T-cell (primary cell): ENCODE data around the gene EGR2. TPM values are rescaled to one million over a fixed set of nuclear protein-coding genes. Genes with fewer than 3 reads are reported as not detected.

Experiments
- ATAC-seq, 4 experiments: fragments of 200-7000 bp in 3 of 4; fragments of 150-1000 bp in 1 of 4; cut with Tn5 transposase; replicated peaks in 1 of 4; 1 replicate in 3 of 4; 2 replicates in 1 of 4; pipeline ENCODE4 v1.10.0; 2021; ENCODE audit warnings: moderate library complexity in 3 of 4, mild to moderate bottlenecking in 2 of 4, moderate number of reproducible peaks in 1 of 4
- CTCF ChIA-PET, 2 donors: fragments of 300-600 bp; sonication (Branson Sonifier 250); formaldehyde crosslinking; loops; one replicate each; lab custom pipeline; 2022; ENCODE audit warnings: antibody characterized with exemption in 2 of 2; lab: Charles Lee
- POLR2A ChIA-PET, 2 donors: fragments of 300-600 bp; sonication (Branson Sonifier 250); formaldehyde crosslinking; loops; one replicate each; lab custom pipeline; 2022; ENCODE audit warnings: antibody characterized with exemption in 2 of 2; lab: Charles Lee
- DNase-seq, 35 experiments: peaks; one replicate each; pipeline versions ENCODE4 v3.0.0 to v3.0.0-alpha.2; 2013 to 2023
- H3K27ac ChIP-seq: one replicate; pipeline ENCODE4 v1.5.1; 2013; ENCODE audit warnings: low read length
- H3K27me3 ChIP-seq, 2 experiments: replicated peaks in 1 of 2; 1 replicate in 1 of 2; 2 replicates in 1 of 2; pipeline versions ENCODE4 v1.6.1 to v1.7.0; 2013; ENCODE audit warnings: low read length in 1 of 2, mixed read lengths in 1 of 2; ENCODE audit not compliant: control insufficient read depth in 2 of 2, insufficient read depth in 2 of 2; ENCODE audit errors: extremely low read depth in 1 of 2
- H3K36me3 ChIP-seq, 2 donors: 1 replicate in 1 of 2; 2 replicates in 1 of 2; pipeline versions ENCODE4 v1.6.1 to v1.7.0; 2013; ENCODE audit warnings: low read length in 1 of 2; ENCODE audit not compliant: control insufficient read depth in 2 of 2, insufficient read depth in 1 of 2; ENCODE audit errors: extremely low read depth in 1 of 2
- H3K4me1 ChIP-seq, 2 experiments: 1 replicate in 1 of 2; 2 replicates in 1 of 2; pipeline versions ENCODE4 v1.6.1 to v1.7.0; 2013; ENCODE audit warnings: low read length in 2 of 2, mixed read lengths in 1 of 2; ENCODE audit not compliant: insufficient read depth in 2 of 2, control insufficient read depth in 1 of 2; ENCODE audit errors: extremely low read depth in 1 of 2
- H3K4me3 ChIP-seq, 2 donors: 1 replicate in 1 of 2; 2 replicates in 1 of 2; pipeline versions ENCODE4 v1.5.1 to v1.7.0; 2013; ENCODE audit warnings: mild to moderate bottlenecking in 2 of 2, low read length in 1 of 2, moderate library complexity in 1 of 2; ENCODE audit not compliant: control insufficient read depth in 1 of 2; ENCODE audit errors: extremely low read depth in 1 of 2
- H3K9me3 ChIP-seq: 2 replicates; pipeline ENCODE4 v1.7.0; 2013
- H3K27ac Mint-ChIP-seq, 2 donors: one replicate each; pipeline ENCODE4 v1.8.0; 2020 to 2021; ENCODE audit warnings: mild to moderate bottlenecking in 2 of 2, mixed read lengths in 2 of 2
- H3K27me3 Mint-ChIP-seq, 2 donors: one replicate each; pipeline ENCODE4 v1.8.0; 2021 to 2022; ENCODE audit warnings: mixed read lengths in 2 of 2
- H3K36me3 Mint-ChIP-seq: one replicate; pipeline ENCODE4 v1.8.0; 2021; ENCODE audit warnings: mixed read lengths
- H3K4me1 Mint-ChIP-seq, 3 donors: one replicate each; pipeline ENCODE4 v1.8.0; 2020 to 2022; ENCODE audit warnings: mixed read lengths in 3 of 3, mild to moderate bottlenecking in 1 of 3
- H3K4me3 Mint-ChIP-seq, 3 donors: one replicate each; pipeline ENCODE4 v1.8.0; 2020 to 2022; ENCODE audit warnings: mild to moderate bottlenecking in 3 of 3, mixed read lengths in 3 of 3, moderate library complexity in 3 of 3
- H3K9me3 Mint-ChIP-seq, 3 donors: one replicate each; pipeline ENCODE4 v1.8.0; 2020 to 2022; ENCODE audit warnings: mixed read lengths in 3 of 3
- WGBS: methylation state at CpG from one replicate; pipeline ENCODE4 v1.1.5; 2013; ENCODE audit warnings: missing lambda C conversion rate; ENCODE audit not compliant: insufficient coverage; 5-methylcytosine and 5-hydroxymethylcytosine counted together
- total RNA-seq, 35 experiments: library from RNA in 6 of 35; stranded (reverse) in 6 of 35; fragments of 120-200 nt in 1 of 35; gene quantifications; one replicate each; pipeline versions ENCODE4 v1.2.1 to v1.2.4 and lab custom pipeline; 2013 to 2026

Gene EGR2
- total RNA-seq, 5 donors from 2014 or later (not counting 1 experiment from before 2014, with no cell fraction given) = 0.90 to 2.7 (median 2.5) TPM

- WGBS = under 1% methylated on average over 49 of the region's 49 CpGs
- H3K4me3 ChIP-seq = peak overlapping the region; percentile 57 to 86
- H3K4me1 Mint-ChIP-seq = peaks cover 42 to 52% (median 46%) of the 10 kb centered on the region in 3 donors
These were observed 1.1 kb upstream of the EGR2 start for GRCh38 chr10:62817121-62817765.

GRCh38 chr10:62816076-62816330 lies 163 bp downstream of the EGR2 start:
- H3K27ac Mint-ChIP-seq = peak overlapping the region in 1 of 2 donors; percentile 93
- peaks cover 18 to 43% of the 10 kb centered on the region in 2 donors for H3K27me3 Mint-ChIP-seq
- 0% methylated on average over 1 of the region's 2 CpGs for WGBS

More at GRCh38 chr10:62817121-62817765, 1.1 kb upstream of the EGR2 start:
- CTCF ChIA-PET = interaction anchor here (0.5 to 4.5 kb wide), 46 partner anchors 11 to 552 kb away, joined by 3 to 97 read pairs (median 5); partner anchors contain the start of genes ADO (in 1 of the 2) and NRBF2 (in 1 of the 2)
- Histone ChIP-seq H3K27ac (peak overlapping the region; percentile 65), H3K27me3 (peaks cover 9 to 47% of the 10 kb centered on the region in 2 experiments), H3K36me3 (no peaks in the 10 kb centered on the region), H3K4me1 (peaks cover 14 to 47% of the 10 kb centered on the region in 2 experiments), H3K9me3 (no peaks in the 10 kb centered on the region)
- no peaks in the 10 kb centered on the region for H3K9me3 Mint-ChIP-seq
- POLR2A ChIA-PET = interaction anchor here (0.5 to 1.6 kb wide), 11 partner anchors 10 to 982 kb away, joined by 3 to 8 read pairs (median 4); no protein-coding TSS in a partner anchor
- peaks cover 23 to 44% of the 10 kb centered on the region in 2 donors for H3K27me3 Mint-ChIP-seq
- DNase-seq = peak in 23 of 35 experiments; percentile 20 to 70 (median 41)
- H3K4me3 Mint-ChIP-seq = peak overlapping the region; percentile 86 to 97 (median 95)
- H3K36me3 Mint-ChIP-seq = no peaks in the 10 kb centered on the region
- peak; percentile 17 to 34 (median 20) for ATAC-seq
- peak overlapping the region; percentile 91 to 93 for H3K27ac Mint-ChIP-seq

GRCh38 chr10:62815381-62816075 lies 638 bp downstream of the EGR2 start:
- no peaks in the 10 kb centered on the region for H3K9me3 Mint-ChIP-seq
- under 1% methylated on average over 55 of the region's 60 CpGs for WGBS
- H3K27ac Mint-ChIP-seq = peak overlapping the region in 1 of 2 donors; percentile 76
- H3K4me3 ChIP-seq = peak overlapping the region; percentile 57 to 86
- ChIA-PET POLR2A (interaction anchor here (1.4 to 1.6 kb wide), 3 partner anchors 9 to 36 kb away, joined by 4 to 5 read pairs (median 4); no protein-coding TSS in a partner anchor), CTCF (interaction anchor here (0.6 to 4.5 kb wide), 17 partner anchors 9 to 821 kb away, joined by 3 to 97 read pairs (median 7); partner anchors contain the start of gene ADO (in 1 of the 2))
- peaks cover 14 to 52% of the 10 kb centered on the region in 2 experiments for H3K4me1 ChIP-seq
- H3K27me3 Mint-ChIP-seq = peaks cover 14 to 39% of the 10 kb centered on the region in 2 donors
- peaks cover 4 to 43% of the 10 kb centered on the region in 2 experiments for H3K27me3 ChIP-seq
- H3K36me3 ChIP-seq = peaks cover 0 to 7% of the 10 kb centered on the region in 2 donors
- no peaks in the 10 kb centered on the region for H3K36me3 Mint-ChIP-seq
- H3K9me3 ChIP-seq = no peaks in the 10 kb centered on the region
- peaks cover 55 to 61% (median 57%) of the 10 kb centered on the region in 3 donors for H3K4me1 Mint-ChIP-seq
- peak in 6 of 35 experiments; percentile 8 to 40 (median 32) for DNase-seq
- no peak overlapping the region for H3K27ac ChIP-seq
- ATAC-seq = no peak
- peak overlapping the region; percentile 86 to 97 (median 95) for H3K4me3 Mint-ChIP-seq

More at GRCh38 chr10:62816076-62816330, 163 bp downstream of the EGR2 start:
- POLR2A ChIA-PET = interaction anchor here (0.9 to 1.6 kb wide), 5 partner anchors 9 to 179 kb away, joined by 3 to 7 read pairs (median 4); partner anchors contain the start of gene ADO (in 1 of the 2)
- Histone ChIP-seq H3K27ac (peak overlapping the region; percentile 65), H3K9me3 (no peaks in the 10 kb centered on the region), H3K4me1 (peaks cover 14 to 52% of the 10 kb centered on the region in 2 experiments), H3K4me3 (peak overlapping the region; percentile 57 to 86), H3K27me3 (peaks cover 8 to 47% of the 10 kb centered on the region in 2 experiments), H3K36me3 (peaks cover 0 to 7% of the 10 kb centered on the region in 2 donors)
- CTCF ChIA-PET = interaction anchor here (0.6 to 4.5 kb wide), 19 partner anchors 10 to 379 kb away, joined by 3 to 97 read pairs (median 7); partner anchors contain the start of gene ADO (in 1 of the 2)
- Mint-ChIP-seq H3K4me1 (peaks cover 50 to 57% (median 56%) of the 10 kb centered on the region in 3 donors), H3K9me3 (no peaks in the 10 kb centered on the region), H3K4me3 (peak overlapping the region; percentile 86 to 97 (median 95)), H3K36me3 (no peaks in the 10 kb centered on the region)
- no peak for DNase-seq
- ATAC-seq = no peak

- under 1% methylated on average over 40 of the region's 54 CpGs for WGBS
- Mint-ChIP-seq H3K4me1 (peaks cover 56 to 65% (median 57%) of the 10 kb centered on the region in 3 donors), H3K27ac (no peak overlapping the region)
These were observed 1.3 kb downstream of the EGR2 start for GRCh38 chr10:62814756-62815380.

GRCh38 chr10:62813981-62814380 lies 2.2 kb downstream of the EGR2 start:
- no peak overlapping the region for H3K27ac ChIP-seq
- 90% methylated on average over 5 of the region's 5 CpGs for WGBS
- H3K4me1 ChIP-seq = peaks cover 14 to 48% of the 10 kb centered on the region in 2 experiments
- H3K27me3 ChIP-seq = peaks cover 0 to 33% of the 10 kb centered on the region in 2 experiments
- H3K36me3 Mint-ChIP-seq = no peaks in the 10 kb centered on the region
- peak overlapping the region; percentile 86 to 97 (median 95) for H3K4me3 Mint-ChIP-seq
- peaks cover 3 to 7% of the 10 kb centered on the region in 2 donors for H3K36me3 ChIP-seq
- no peak overlapping the region for H3K4me3 ChIP-seq
- no peaks in the 10 kb centered on the region for H3K9me3 ChIP-seq
- H3K27ac Mint-ChIP-seq = no peak overlapping the region
- peaks cover 56 to 66% (median 57%) of the 10 kb centered on the region in 3 donors for H3K4me1 Mint-ChIP-seq
- peaks cover 2 to 23% of the 10 kb centered on the region in 2 donors for H3K27me3 Mint-ChIP-seq
- no peak for DNase-seq
- no peak for ATAC-seq
- H3K9me3 Mint-ChIP-seq = no peaks in the 10 kb centered on the region
- POLR2A ChIA-PET = no interaction called here
- CTCF ChIA-PET = no interaction called here

More at GRCh38 chr10:62814756-62815380, 1.3 kb downstream of the EGR2 start:
- H3K27me3 Mint-ChIP-seq = peaks cover 9 to 32% of the 10 kb centered on the region in 2 donors
- Histone ChIP-seq H3K9me3 (no peaks in the 10 kb centered on the region), H3K36me3 (peaks cover 0 to 7% of the 10 kb centered on the region in 2 donors), H3K4me1 (peaks cover 14 to 52% of the 10 kb centered on the region in 2 experiments), H3K27ac (no peak overlapping the region), H3K27me3 (peaks cover 0 to 40% of the 10 kb centered on the region in 2 experiments), H3K4me3 (peak overlapping the region; percentile 57 to 86)
- DNase-seq (peak in 5 of 35 experiments; percentile 3 to 17 (median 13)), ATAC-seq (no peak)
- ChIA-PET CTCF (interaction anchor here in 1 of 2 donors (0.7 to 0.9 kb wide), 2 partner anchors 177 to 822 kb away, joined by 3 read pairs; no protein-coding TSS in a partner anchor), POLR2A (no interaction called here)
- no peaks in the 10 kb centered on the region for H3K9me3 Mint-ChIP-seq
- peak overlapping the region; percentile 86 to 97 (median 95) for H3K4me3 Mint-ChIP-seq
- H3K36me3 Mint-ChIP-seq = no peaks in the 10 kb centered on the region
